WI38 (cell line): ENCODE results near the gene ENPP3.

Experiments used
- H3K4me3 ChIP-seq: 2 replicates; pipeline ENCODE4 v1.5.1; 2011; ENCODE audit warnings: low read depth, mild to moderate bottlenecking, control low read depth, low read length
- CTCF ChIP-seq: IDR thresholded peaks from 2 replicates; pipeline ENCODE4 v1.5.1; 2012; ENCODE audit warnings: low read depth, mild to moderate bottlenecking, control low read depth, low read length

Gene ENPP3

GRCh38 chr6:131764350-131764749, 127.2 kb downstream of the ENPP3 start:
- H3K4me3 ChIP-seq, result no peak overlapping the region
- no peak for TF ChIP-seq CTCF

DNA sequence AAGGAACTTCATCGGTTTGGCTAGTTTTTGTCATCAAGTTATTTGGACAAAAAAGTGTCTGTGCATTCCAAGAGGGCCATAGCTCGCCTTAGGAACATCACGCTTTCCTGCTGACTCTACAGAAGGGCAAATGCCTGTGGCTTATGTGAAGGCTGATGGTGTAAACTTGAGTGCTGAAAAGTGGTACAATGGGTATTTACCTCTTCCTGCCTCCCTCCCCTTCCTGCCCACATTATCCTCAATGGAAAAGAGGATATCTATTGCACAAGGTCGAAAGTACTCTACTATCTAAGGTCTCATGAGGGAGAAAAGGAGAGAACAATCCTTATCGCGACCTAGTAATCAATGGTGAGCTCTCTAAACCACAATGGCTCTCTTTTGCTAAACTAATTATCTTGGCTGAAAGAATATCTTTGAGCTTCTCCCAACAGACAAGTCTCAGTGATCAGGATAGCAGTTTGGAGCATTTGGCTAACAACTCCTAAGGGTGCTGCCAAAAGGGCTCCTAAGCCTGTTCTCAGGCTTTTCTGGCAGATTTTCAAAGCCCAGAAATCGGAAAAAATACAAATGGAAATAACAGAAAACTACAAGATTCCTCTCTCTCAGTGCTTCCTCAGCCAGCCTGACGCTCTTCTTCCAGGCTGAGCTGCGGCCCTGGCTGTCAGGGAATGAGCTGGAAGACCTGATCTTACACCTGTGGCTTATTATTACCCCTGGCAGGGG, 128.1 kb downstream of the ENPP3 start:
- TF ChIP-seq CTCF, result no peak
- H3K4me3 ChIP-seq, result no peak overlapping the region

GRCh38 chr6:131765804-131766135, 128.7 kb downstream of the ENPP3 start:
- H3K4me3 ChIP-seq, result no peak overlapping the region

GRCh38 chr6:131766631-131767030, 129.5 kb downstream of the ENPP3 start:
- no peak overlapping the region for H3K4me3 ChIP-seq
- no peak for TF ChIP-seq CTCF

More at GRCh38 chr6:131765804-131766135, 128.7 kb downstream of the ENPP3 start:
- no peak for TF ChIP-seq CTCF

GRCh38 chr6:131768964-131769363, 131.9 kb downstream of the ENPP3 start:
- no peak overlapping the region for H3K4me3 ChIP-seq
- no peak for TF ChIP-seq CTCF

DNA sequence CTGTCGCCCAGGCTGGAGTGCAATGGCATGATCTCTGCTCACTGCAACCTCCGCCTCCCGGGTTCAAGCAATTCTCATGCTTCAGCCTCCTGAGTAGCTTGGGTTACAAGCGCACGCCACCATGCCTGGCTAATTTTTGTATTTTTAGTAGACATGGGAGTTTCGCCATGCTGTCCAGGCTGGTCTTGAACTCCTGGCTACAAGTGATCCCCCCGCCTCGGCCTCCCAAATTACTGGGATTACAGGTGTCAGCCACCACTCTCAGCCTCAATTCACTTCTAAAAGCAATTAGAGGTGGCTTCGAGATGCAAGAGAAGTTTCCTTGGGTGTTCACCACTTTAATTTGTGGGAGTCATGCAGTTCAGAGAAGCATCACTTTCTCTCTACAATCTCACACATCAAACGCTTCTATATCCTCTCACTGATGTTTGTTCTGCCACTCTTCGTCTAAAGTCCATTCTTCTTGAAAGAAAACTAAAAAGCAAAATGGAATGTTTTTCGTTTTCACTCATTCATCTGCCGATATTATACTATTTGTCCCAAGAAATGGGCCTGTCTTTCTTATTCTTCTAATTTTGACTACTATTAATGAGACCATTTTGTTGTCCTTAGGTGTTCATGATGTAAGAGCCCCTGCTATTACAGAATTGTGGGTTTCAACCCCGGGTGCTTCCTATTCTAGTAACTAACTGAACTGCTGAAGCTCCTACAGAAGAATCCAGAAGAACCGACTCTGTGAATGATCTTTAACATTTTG, 132.5 kb downstream of the ENPP3 start:
- TF ChIP-seq CTCF, result no peak
- H3K4me3 ChIP-seq, result no peak overlapping the region

GRCh38 chr6:131770776-131771175, 133.7 kb downstream of the ENPP3 start:
- TF ChIP-seq CTCF, result no peak

More at GRCh38 chr6:131770776-131771175, 133.7 kb downstream of the ENPP3 start:
- no peak overlapping the region for H3K4me3 ChIP-seq
